ENCODE results near the gene OR4A47.
"Not testable (repeated sequence)": the region's sequence is repeated elsewhere in the genome, so short reads cannot be mapped to it uniquely, and the experiment has no call there.

OR4A47 gene

GRCh38 chr11:48488493-48488892, at the start of gene OR4A47:
Gene OR4A47, plus strand, starts transcription at chr11:48488793. Its CDS starts 0 bp downstream, at chr11:48488793.
- FAIRE-seq, result not testable (repeated sequence)

GRCh38 chr11:48455909-48456308, 32.7 kb upstream of the OR4A47 start:
- FAIRE-seq, result not testable (repeated sequence)

More at GRCh38 chr11:48488493-48488892, at the start of gene OR4A47:
- not testable (repeated sequence) for DNase-seq (ENCODE audit: insufficient read length, low spot score)

DNA sequence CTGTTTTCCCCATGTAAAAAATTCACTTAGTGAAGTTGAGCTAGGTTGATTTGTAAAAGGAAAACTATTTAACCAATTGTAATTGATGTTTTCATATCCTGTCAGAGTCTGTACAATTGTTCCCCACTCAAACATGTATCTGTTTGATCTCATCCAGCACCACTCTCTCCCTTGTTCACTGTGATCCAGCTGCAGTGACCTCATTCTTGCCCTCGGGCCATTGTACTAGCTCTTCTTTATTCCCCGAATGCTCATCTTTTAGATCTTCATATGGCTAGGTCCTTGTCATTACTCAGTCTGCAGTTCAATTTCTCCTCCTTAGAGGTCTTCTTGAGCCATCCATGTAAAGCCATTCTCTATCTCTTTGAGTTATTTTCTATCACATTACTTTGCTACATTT, 14.6 kb upstream of the OR4A47 start:
- not testable (repeated sequence) for FAIRE-seq; DNase-seq (ENCODE audit: insufficient read length, low spot score)

More at GRCh38 chr11:48455909-48456308, 32.7 kb upstream of the OR4A47 start:
- DNase-seq (ENCODE audit: insufficient read length, low spot score), result not testable (repeated sequence)

DNA sequence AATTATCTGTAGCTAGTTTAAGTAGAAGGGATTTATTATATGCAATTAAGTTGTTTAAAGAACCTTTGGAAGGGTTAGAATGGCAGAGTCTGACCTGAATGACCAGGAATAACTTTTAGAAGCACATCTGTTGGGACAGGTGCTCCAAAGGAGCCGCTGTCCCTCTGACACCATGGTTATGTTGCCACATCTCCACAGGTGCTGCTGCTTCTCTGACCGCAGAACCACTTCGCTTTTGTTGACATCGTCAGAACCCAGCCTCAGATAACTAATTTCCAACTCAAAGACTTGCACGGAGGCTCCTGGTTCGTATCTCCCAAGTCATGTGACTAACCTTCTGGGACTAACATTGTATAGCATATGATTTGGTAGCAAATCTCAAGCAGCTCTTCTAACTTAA, 13.9 kb upstream of the OR4A47 start:
- not testable (repeated sequence) for DNase-seq (ENCODE audit: insufficient read length, low spot score); FAIRE-seq

- DNase-seq (ENCODE audit: insufficient read length, low spot score); FAIRE-seq: not testable (repeated sequence)
These were observed 17.6 kb downstream of the OR4A47 start for GRCh38 chr11:48506169-48506568.

DNA sequence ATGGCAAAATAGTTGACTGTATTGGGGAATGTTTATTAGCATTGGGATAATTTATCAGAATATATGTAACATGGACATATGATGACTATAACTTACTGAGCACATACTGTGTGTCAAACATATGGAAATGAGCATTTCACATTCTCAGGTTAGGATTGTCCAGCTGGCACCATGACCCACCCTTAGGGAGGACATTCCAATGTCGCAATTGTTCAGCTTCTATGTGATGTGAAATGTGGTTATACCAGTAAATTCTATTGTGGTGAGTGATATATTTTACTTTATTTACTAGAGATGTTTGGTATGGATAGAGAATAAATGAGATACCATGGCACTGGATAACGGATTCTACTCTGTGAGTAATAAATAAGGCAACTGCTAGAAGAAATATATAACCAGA, 50.4 kb downstream of the OR4A47 start:
- FAIRE-seq (no peak), DNase-seq (ENCODE audit: insufficient read length, low spot score) (no peak)

Measured in GM19239 (cell line).